ENCODE measurements around the gene SSX1.
"Not testable (repeated sequence)": the region's sequence is repeated elsewhere in the genome, so short reads cannot be mapped to it uniquely, and the experiment has no call there.

- not testable (repeated sequence) for TF ChIP-seq CTCF, POLR2A (IDR thresholded peaks at IDR 0.05)
These were observed at the start of gene SSX1 for GRCh38 chrX:48255062-48255796.

All from testis (tissue), 2 donors.